GM19467 (cell line): ENCODE data around the gene GAK.

Source experiments
- ATAC-seq: cut with Tn5 transposase; IDR thresholded peaks from one replicate; pipeline ENCODE4 v1.9.1; 2021; ENCODE audit warnings: mild to moderate bottlenecking, moderate library complexity; ENCODE audit not compliant: unreplicated experiment

GAK gene

GRCh38 chr4:892780-893179 lies 39.3 kb downstream of the GAK start:
- no peak for ATAC-seq

DNA sequence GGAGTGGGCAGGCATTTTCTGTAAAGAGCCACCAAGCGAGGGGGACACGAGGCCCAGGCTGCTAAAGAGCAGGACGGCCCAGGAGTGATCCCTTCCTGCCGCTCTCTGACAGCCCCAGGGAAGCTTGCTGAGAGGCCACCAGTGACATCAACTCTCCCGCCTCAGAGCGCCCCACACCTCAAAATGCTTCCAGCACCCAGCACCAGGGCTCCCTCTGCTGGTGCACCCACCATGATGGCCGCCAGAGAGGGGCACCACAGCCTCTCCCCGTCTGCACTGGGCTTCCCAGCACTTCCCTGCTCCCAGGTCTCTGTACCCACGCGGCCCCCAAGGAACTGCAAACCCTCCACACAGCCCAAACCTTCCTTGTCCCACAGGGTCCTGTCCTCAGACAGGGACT lies 40.4 kb downstream of the GAK start:
- no peak for ATAC-seq

DNA sequence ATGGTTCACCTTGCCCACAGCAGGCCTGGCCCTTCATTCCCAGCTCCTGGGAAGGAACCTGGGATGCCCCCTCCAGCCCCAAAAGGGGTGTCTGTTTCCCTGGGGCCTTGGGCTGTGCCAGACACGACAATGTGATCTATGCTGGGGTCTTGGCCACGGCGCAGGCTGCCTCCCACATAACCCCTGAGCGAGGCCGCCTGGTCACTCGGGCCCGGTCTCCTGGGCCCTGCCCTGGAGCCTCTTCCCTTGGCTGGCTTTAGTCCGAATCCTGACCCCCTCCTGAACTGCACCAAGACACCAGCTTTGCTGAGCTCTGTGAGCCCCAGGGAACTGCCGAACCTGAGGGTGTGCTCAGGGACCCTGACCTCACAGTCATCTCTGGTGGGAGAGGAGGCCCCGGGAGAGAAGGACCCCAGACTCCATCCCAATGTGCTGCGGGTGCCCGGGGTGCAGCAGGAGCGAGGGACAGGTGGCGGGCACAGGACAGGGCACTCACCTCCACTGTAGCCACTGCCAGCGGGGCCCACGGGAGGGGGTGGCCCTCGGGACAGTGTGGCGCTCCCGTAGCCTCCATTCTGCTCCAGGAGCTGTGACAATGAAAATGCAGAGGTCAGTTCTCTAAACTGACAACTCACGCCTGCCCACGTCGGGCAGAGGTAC lies 42.0 kb downstream of the GAK start:
- no peak for ATAC-seq

- no peak for ATAC-seq
Measured at GRCh38 chr4:889516-889915, 42.6 kb downstream of the GAK start.

DNA sequence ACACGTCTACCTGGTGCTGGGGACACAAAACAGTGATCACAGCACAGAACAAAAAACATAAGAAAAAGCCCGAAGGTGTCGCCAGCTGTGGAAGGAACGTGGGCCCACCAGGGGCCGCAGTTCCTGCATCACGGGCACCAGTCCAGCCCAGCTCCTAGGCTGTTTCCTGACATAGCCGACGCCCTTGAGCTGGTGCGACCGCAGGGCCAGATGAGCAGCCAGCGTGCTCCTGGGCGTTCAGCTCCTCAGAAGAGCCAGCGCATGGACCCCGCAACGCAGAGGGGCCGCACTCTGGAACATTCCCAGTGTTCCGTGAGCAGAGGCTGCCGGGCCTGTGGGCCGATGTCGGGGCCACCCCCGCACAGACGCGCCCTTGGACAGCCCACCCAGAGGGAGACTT lies 44.1 kb downstream of the GAK start:
- ATAC-seq: no peak

- no peak for ATAC-seq
Measured at GRCh38 chr4:887034-887763, 44.9 kb downstream of the GAK start.

GRCh38 chr4:886244-886643 lies 45.9 kb downstream of the GAK start:
- ATAC-seq: no peak

DNA sequence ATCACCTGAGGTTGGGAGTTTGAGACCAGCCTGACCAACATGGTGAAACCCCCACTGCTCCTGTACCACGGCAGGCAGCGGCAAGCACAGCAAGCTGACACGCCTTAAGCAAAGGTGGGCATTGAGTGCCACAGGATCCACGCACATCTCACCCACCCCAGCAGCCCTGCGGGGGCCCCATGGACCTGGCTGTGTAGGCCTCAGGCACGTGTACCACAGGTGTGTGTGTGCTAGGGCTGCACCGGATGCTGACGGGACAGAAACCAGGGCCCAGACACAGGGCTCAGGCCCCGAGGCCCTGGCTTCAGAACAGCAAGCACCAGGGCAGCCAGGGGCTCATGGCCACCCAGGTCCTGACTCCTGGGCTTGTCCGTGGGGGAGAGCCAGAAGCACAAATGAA lies 46.8 kb downstream of the GAK start:
- ATAC-seq: no peak

- no peak for ATAC-seq
Measured at GRCh38 chr4:884896-885295, 47.2 kb downstream of the GAK start.

DNA sequence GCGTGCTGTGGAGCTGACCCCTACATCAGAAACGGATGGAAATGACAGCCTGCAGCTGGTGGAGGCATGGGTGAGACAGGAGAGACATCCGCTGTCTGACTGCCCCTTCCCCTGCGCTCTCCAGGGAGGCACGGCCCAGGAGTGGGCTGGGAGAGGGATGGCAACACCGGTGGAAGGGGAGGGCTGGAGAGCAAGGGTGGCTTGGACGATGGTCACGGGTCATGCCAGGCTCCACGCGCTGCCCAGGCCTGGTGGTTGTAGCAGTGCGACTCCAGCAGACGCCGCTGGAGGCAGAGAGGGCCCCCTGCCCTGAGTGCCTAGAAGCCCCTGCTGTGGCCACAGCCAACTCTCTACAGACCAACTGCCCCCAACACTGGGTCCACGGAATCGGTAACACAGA lies 47.9 kb downstream of the GAK start:
- no peak for ATAC-seq

DNA sequence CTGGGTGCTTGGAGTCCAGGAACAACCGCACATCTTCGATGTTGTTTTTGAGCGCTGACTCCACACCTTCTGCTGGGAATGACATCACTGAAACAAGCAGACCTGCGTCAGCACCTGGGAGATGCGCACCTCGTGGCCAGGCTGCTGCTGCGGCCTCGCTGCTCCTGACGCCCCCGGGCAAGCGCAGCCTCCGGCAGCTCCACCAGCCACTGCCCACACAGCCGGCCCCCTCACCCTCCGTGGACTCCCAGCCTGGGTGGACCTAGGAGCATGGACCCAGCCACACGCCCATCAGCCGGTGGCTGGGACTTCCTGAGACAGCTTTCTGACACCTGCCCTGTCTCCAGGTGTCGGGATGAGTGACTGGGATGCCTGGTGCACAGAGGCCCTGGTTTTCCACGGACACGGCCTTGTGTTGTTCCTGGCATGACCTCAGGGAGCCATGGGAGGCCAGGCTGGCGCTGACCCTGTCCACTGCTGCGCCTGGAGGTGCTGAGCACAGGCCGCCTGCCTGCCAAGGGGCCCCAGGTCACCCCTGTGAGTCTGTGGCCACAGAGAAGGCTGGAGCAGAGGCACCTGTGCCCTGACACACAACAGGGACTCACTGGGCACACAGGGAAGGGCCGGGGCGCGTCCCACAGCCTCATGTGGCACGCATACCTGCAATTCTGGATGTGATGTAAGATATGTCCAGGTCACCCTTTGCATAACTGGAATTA lies 48.6 kb downstream of the GAK start:
- no peak for ATAC-seq

GRCh38 chr4:882646-883045 lies 49.5 kb downstream of the GAK start:
- ATAC-seq: no peak

GRCh38 chr4:881709-882108 lies 50.4 kb downstream of the GAK start:
- no peak for ATAC-seq

GRCh38 chr4:880684-881405 lies 51.3 kb downstream of the GAK start:
- ATAC-seq: no peak

DNA sequence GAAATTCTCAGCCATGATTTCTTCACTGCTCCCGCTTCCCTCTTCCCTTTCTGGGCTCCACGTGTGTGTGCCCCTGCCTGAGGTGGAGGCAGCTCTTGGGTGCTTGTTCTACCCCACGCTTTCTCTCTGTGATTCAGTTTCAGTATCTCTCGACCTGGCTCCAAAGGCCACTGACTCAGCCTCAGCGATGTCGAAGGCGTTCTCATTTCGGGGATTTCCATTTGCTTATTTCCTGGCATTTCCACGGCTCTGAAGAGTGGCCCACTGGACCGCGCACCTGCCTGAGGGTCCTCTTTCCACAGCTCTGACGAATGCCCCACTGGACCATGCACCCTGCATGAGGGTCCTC lies 52.4 kb downstream of the GAK start:
- ATAC-seq: no peak

- no peak for ATAC-seq
Measured at GRCh38 chr4:878796-879728, 53.1 kb downstream of the GAK start.

DNA sequence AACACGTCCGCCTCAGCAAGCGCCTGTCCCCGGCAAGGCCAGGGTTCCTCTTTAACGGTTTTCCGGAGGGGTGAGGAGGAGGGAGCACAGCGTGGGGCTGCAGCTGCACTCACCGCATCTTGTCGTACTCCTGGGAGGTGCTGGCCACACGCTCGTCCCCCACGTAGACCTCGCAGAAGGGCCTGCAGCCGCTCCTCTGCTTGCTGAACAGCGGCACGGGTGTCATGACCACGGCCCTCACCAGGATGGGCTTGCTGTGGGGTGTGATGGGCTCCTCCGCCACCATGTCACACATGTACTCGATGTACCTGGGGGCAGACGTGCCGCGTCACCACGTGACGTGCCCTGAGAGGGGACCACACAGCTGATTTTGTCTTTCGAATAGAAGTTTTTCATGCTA lies 54.6 kb downstream of the GAK start:
- no peak for ATAC-seq

GRCh38 chr4:876780-877179 lies 55.3 kb downstream of the GAK start:
- no peak for ATAC-seq

- ATAC-seq: no peak
Measured at GRCh38 chr4:875818-876423, 56.2 kb downstream of the GAK start.
